HG03520 (cell line): ENCODE results near the gene IL4R.

Experiments
- ATAC-seq: cut with Tn5 transposase; IDR thresholded peaks from one replicate; pipeline ENCODE4 v1.9.1; 2021; ENCODE audit warnings: mild to moderate bottlenecking, moderate library complexity; ENCODE audit not compliant: unreplicated experiment

IL4R gene

GRCh38 chr16:27353853-27354252 lies 40.1 kb downstream of the IL4R start:
- no peak for ATAC-seq

- ATAC-seq, result no peak
Observed at GRCh38 chr16:27355610-27356009, 41.8 kb downstream of the IL4R start.

GRCh38 chr16:27356794-27357193 lies 43.0 kb downstream of the IL4R start:
- no peak for ATAC-seq

- ATAC-seq, result no peak
Observed at GRCh38 chr16:27359051-27359450, 45.3 kb downstream of the IL4R start.

GRCh38 chr16:27359615-27360014 lies 45.8 kb downstream of the IL4R start:
- no peak for ATAC-seq

- ATAC-seq, result no peak
Observed at GRCh38 chr16:27361987-27362386, 48.2 kb downstream of the IL4R start.

- ATAC-seq, result no peak
Observed at GRCh38 chr16:27362570-27363245, 48.9 kb downstream of the IL4R start.

- ATAC-seq, result no peak
Observed at GRCh38 chr16:27363246-27363632, 49.5 kb downstream of the IL4R start.

GRCh38 chr16:27363797-27364196 lies 50.0 kb downstream of the IL4R start:
- no peak for ATAC-seq

GRCh38 chr16:27364493-27365141 lies 50.8 kb downstream of the IL4R start:
- ATAC-seq, result no peak

- no peak for ATAC-seq
Observed at GRCh38 chr16:27365142-27366089, 51.6 kb downstream of the IL4R start.

- no peak for ATAC-seq
Observed at GRCh38 chr16:27366687-27367460, 53.1 kb downstream of the IL4R start.

GRCh38 chr16:27367461-27368357 lies 53.9 kb downstream of the IL4R start:
- peak; percentile 70 for ATAC-seq

- no peak for ATAC-seq
Observed at GRCh38 chr16:27368358-27368722, 54.6 kb downstream of the IL4R start.

GRCh38 chr16:27369806-27370205 lies 56.0 kb downstream of the IL4R start:
- no peak for ATAC-seq

- no peak for ATAC-seq
Observed at GRCh38 chr16:27370318-27370717, 56.5 kb downstream of the IL4R start.

GRCh38 chr16:27373312-27373711 lies 59.5 kb downstream of the IL4R start:
- no peak for ATAC-seq

GRCh38 chr16:27374221-27374803 lies 60.5 kb downstream of the IL4R start:
- ATAC-seq, result peak; percentile 30

- ATAC-seq, result peak; percentile 44
Observed at GRCh38 chr16:27374804-27375425, 61.1 kb downstream of the IL4R start.
